Measurements from ENCODE around the gene IL3. TPM values are rescaled to one million over a fixed set of nuclear protein-coding genes. Genes with fewer than 3 reads are reported as not detected.
A peak's percentile ranks its signal among the peaks of the same experiment; 100 is the strongest.

The IL3 gene, protein sequence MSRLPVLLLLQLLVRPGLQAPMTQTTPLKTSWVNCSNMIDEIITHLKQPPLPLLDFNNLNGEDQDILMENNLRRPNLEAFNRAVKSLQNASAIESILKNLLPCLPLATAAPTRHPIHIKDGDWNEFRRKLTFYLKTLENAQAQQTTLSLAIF
- 1 to 10 TPM in 1 of 2 donors, under 1 TPM in 1; 0.32 to 9.0 TPM for total RNA-seq

- Mint-ChIP-seq H3K4me1 (peaks cover 35% of the 10 kb centered on the region), H3K36me3 (ENCODE audit: low read depth) (no peaks in the 10 kb centered on the region), H3K4me3 (no peak within 1 kb of the TSS), H3K9me3 (no peaks in the 10 kb centered on the region), H3K27ac (peak within 1 kb of the TSS; percentile 17), H3K27me3 (no peaks in the 10 kb centered on the region)
- no peak for ATAC-seq (replicated peaks)
Measured at GRCh38 chr5:132060501-132061161, at the start of gene IL3. TSS of gene IL3 (plus strand) at chr5:132060655. CDS start at chr5:132060707, 52 bp downstream.

GRCh38 chr5:132010989-132011621, 49.4 kb upstream of the IL3 start:
- Mint-ChIP-seq H3K27ac (no peak overlapping the region), H3K27me3 (peaks cover 16% of the 10 kb centered on the region), H3K4me1 (peaks cover 16% of the 10 kb centered on the region), H3K9me3 (no peaks in the 10 kb centered on the region), H3K4me3 (peak overlapping the region; percentile 75), H3K36me3 (ENCODE audit: low read depth) (no peaks in the 10 kb centered on the region)
- ATAC-seq (replicated peaks) = no peak

DNA sequence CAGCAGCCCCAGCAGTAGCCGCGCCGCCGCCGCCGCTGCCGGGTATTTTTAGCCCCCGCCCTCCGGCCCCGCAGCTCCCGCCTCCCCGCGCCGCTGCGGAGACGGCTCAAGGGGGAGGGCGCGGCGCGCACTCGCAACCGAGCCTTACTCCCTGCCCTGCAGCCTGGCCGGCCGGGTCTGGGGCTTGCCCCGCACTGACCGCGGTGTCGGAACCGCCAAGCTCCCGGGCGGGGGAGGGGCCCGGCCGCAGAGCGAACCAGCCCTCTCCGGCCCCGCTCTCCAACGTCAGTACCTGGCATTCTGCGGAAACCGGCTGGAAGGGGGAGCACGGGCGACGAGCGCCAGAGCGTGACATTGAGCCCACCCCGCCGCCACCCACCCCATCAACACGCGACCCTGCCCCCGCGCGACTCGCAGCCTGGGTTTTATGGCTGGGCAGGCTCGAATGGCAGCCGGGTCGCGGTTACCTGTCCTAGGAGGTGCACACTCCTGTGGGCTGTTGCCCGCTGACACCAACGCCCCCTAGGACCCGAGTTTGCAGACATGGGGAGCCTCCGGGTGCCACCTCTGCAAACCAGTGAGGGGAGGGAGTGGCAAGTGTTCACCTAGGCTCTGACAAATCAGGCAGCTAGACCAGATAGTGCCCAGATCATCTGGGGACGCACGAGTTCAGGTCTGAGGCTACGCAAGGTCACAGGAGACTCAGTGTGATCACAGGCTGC, 48.7 kb upstream of the IL3 start, which contains the start of gene ACSL6:
TSS of gene ACSL6 (minus strand) at position 37 of the 722 bp plus-strand sequence. CDS start 105 bp downstream, outside the sequence.
- H3K4me1 Mint-ChIP-seq = peaks cover 19% of the 10 kb centered on the region
- no peak within 1 kb of the TSS for H3K27ac Mint-ChIP-seq
- H3K9me3 Mint-ChIP-seq = no peaks in the 10 kb centered on the region
- H3K36me3 Mint-ChIP-seq (ENCODE audit: low read depth) = no peaks in the 10 kb centered on the region
- peak within 1 kb of the TSS; percentile 75 for H3K4me3 Mint-ChIP-seq
- peak; percentile 55 for ATAC-seq (replicated peaks)
- H3K27me3 Mint-ChIP-seq = peaks cover 19% of the 10 kb centered on the region

GRCh38 chr5:132012371-132013005, 48.0 kb upstream of the IL3 start:
- peaks cover 19% of the 10 kb centered on the region for H3K4me1 Mint-ChIP-seq
- peak overlapping the region; percentile 33 for H3K4me3 Mint-ChIP-seq
- no peaks in the 10 kb centered on the region for H3K9me3 Mint-ChIP-seq
- ATAC-seq (replicated peaks) = no peak
- peaks cover 19% of the 10 kb centered on the region for H3K27me3 Mint-ChIP-seq
- no peaks in the 10 kb centered on the region for H3K36me3 Mint-ChIP-seq (ENCODE audit: low read depth)
- H3K27ac Mint-ChIP-seq = no peak overlapping the region

DNA sequence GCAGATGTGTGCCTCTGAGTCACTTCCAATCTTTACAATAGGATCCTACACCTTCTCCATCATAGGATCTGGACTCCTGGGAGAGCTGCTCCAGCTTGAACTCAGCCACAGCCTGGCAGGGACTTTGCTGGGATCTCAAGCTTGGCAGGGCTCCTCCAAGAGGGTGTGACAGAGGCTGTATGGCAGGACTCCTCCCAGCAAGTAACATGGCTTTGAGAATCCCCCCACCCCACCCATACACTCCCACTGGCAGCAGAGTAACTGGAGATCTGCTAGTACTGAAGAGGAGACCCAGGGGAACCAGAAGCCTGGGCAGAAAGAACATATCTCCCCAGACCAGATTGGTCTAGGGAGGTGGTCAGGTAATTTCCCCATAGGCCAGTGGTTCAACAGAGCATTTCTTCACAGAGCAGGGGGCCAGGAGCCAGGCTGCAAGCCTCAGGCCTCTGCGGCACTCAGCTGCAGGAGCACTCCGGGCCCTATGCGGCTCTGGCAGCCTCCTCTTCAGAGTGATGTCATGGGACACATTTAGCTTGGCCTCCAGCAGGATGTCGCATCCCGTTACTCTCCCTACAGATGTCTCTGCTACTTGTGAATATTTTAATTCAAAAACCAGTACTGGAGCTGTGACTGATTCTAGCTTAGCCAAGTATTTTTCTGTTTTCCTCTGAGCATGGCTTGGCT, 47.3 kb upstream of the IL3 start:
- Mint-ChIP-seq H3K27me3 (peaks cover 19% of the 10 kb centered on the region), H3K4me1 (peaks cover 24% of the 10 kb centered on the region), H3K27ac (no peak overlapping the region), H3K9me3 (no peaks in the 10 kb centered on the region), H3K36me3 (ENCODE audit: low read depth) (no peaks in the 10 kb centered on the region), H3K4me3 (no peak overlapping the region)
- ATAC-seq (replicated peaks) = no peak

DNA sequence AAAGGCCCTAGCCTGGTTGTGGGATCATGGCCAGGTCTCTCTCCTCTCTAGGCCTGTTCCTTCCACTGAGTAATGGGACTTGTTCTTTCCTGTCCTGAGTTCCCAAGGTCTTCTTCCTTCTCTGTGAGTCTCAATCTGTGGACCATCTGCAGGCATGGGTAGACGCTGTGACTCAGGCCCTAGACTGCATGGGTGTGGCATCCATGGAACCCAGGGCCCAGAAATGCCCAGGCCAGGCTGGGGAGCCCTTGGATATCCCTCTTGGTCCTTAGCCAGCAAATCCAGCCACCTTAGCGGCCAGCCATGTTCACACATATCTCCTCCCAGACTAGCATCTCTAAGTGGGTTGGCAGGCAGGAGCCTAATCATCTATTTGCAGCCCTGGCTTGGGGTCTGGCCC, 46.7 kb upstream of the IL3 start:
- Mint-ChIP-seq H3K4me3 (no peak overlapping the region), H3K27ac (no peak overlapping the region), H3K27me3 (peaks cover 19% of the 10 kb centered on the region), H3K4me1 (peaks cover 21% of the 10 kb centered on the region), H3K9me3 (no peaks in the 10 kb centered on the region), H3K36me3 (ENCODE audit: low read depth) (no peaks in the 10 kb centered on the region)
- no peak for ATAC-seq (replicated peaks)

DNA sequence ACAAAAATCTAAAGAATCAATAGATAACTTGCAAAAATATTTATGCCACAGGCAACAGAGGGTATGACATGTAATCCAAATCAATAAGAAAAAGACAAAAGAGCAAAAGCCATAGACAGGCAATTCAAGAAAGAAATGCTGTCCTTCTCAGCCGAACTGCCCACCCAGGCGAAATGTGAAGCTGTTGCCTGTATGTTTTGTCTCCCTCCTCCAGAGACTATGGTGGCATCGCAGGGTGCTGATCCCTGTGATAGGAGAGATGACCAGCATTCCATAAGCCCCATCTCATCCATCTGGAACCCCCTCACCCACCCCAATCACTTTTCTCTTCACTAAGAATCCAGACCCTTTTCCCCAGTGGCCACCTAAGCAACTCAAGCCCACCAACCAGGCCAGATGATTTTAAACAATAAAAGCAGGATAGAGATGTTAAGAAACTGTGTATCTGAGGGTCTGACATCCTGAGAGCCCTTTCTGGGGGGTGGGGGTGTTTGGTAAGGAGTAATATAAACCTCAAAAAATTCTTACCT, 43.7 kb upstream of the IL3 start:
- no peak for ATAC-seq (replicated peaks)
- Mint-ChIP-seq H3K36me3 (ENCODE audit: low read depth) (no peaks in the 10 kb centered on the region), H3K4me3 (no peak overlapping the region), H3K27ac (no peak overlapping the region), H3K9me3 (no peaks in the 10 kb centered on the region), H3K27me3 (peaks cover 12% of the 10 kb centered on the region), H3K4me1 (peaks cover 31% of the 10 kb centered on the region)

GRCh38 chr5:132017316-132017715, 43.1 kb upstream of the IL3 start:
- peaks cover 33% of the 10 kb centered on the region for H3K4me1 Mint-ChIP-seq
- no peak overlapping the region for H3K27ac Mint-ChIP-seq
- H3K27me3 Mint-ChIP-seq = peaks cover 11% of the 10 kb centered on the region

DNA sequence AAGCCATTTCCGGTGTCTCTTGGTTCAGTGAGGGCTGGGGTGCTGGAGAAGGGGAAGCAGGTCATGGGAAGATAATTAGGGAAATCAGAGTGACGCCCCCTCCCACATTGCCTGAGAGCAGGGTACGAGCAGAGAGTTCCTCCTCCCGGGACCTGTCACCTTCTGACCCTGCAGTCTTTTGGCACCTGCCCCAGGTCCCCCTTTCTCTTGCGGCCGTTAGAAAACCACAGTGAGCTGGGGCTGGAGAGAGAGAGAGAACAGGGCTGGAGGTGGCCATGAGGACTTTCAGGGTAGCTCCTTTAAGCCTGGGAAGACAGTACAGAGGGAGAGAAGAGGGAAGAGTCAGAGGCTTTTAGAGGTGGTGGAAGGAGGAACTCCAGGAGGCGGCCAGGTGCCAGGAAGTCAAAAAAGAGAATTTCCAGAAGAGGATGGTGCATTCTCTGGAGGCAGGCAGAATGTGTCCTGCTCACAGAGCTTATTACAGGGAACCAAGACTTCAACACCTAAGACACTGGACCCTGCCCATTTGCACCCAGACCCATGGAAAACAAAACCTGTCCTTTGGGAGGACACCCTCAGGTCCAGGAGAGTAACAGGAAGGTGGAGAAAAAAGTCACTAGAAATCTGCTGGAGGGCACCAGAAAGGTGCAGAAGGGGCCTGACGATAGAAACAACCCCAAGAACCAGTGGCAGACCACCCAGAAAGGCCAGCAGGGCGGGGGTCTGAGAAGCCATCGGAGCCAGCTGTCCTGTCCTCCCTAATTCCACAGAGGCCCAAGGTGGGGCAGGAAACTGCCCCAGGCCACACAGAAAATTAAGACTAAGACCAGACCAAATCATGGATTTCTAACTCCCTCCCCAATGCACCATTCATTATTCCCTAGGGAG, 42.5 kb upstream of the IL3 start:
- Mint-ChIP-seq H3K27ac (no peak overlapping the region), H3K4me3 (no peak overlapping the region), H3K27me3 (peaks cover 7% of the 10 kb centered on the region), H3K4me1 (peaks cover 39% of the 10 kb centered on the region), H3K36me3 (ENCODE audit: low read depth) (no peaks in the 10 kb centered on the region), H3K9me3 (no peaks in the 10 kb centered on the region)
- no peak for ATAC-seq (replicated peaks)

More at GRCh38 chr5:132017316-132017715, 43.1 kb upstream of the IL3 start:
- H3K9me3 Mint-ChIP-seq = no peaks in the 10 kb centered on the region
- H3K36me3 Mint-ChIP-seq (ENCODE audit: low read depth) = no peaks in the 10 kb centered on the region
- no peak overlapping the region for H3K4me3 Mint-ChIP-seq
- no peak for ATAC-seq (replicated peaks)

GRCh38 chr5:132019337-132019736, 41.1 kb upstream of the IL3 start:
- Mint-ChIP-seq H3K27me3 (peaks cover 3% of the 10 kb centered on the region), H3K27ac (peak overlapping the region; percentile 94), H3K4me1 (peaks cover 44% of the 10 kb centered on the region), H3K9me3 (no peaks in the 10 kb centered on the region), H3K36me3 (ENCODE audit: low read depth) (no peaks in the 10 kb centered on the region), H3K4me3 (peak overlapping the region; percentile 34)
- ATAC-seq (replicated peaks) = peak; percentile 5

DNA sequence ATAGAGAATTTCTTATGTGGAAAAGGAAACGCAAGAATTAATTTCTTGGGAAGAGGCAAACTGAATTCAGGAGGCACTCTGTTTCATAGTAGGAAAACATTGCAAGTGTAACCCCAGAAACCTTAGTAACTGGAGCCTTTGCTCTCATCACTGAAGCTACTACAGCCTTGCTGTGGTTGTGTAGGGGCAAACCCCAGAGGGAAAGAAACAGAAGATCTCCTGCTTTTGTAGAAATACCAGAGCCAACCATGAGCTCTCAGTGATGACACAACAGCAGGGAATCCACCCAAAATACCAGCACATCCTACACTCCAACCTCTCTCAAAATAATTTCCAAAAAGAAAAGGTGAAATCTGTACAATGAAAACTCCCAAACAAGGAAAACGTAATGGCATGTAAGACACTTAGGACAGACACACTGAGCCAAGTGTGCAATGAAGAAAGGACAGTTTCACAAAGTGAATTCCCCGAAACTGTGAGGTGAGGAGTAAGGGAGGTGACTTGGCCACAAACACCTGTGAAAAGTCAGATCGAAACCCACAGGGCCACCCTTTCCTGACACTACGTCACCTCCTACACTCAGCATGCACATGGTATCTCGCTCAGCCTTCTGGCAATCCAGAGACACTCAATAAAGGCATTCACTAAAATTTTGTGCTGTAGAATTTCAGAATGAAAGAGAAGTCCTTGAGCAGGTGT, 40.4 kb upstream of the IL3 start:
- peak; percentile 89 for ATAC-seq (replicated peaks)
- Mint-ChIP-seq H3K27ac (peak overlapping the region; percentile 94), H3K36me3 (ENCODE audit: low read depth) (no peaks in the 10 kb centered on the region), H3K4me1 (peaks cover 44% of the 10 kb centered on the region), H3K27me3 (peaks cover 3% of the 10 kb centered on the region), H3K4me3 (peak overlapping the region; percentile 38), H3K9me3 (no peaks in the 10 kb centered on the region)

DNA sequence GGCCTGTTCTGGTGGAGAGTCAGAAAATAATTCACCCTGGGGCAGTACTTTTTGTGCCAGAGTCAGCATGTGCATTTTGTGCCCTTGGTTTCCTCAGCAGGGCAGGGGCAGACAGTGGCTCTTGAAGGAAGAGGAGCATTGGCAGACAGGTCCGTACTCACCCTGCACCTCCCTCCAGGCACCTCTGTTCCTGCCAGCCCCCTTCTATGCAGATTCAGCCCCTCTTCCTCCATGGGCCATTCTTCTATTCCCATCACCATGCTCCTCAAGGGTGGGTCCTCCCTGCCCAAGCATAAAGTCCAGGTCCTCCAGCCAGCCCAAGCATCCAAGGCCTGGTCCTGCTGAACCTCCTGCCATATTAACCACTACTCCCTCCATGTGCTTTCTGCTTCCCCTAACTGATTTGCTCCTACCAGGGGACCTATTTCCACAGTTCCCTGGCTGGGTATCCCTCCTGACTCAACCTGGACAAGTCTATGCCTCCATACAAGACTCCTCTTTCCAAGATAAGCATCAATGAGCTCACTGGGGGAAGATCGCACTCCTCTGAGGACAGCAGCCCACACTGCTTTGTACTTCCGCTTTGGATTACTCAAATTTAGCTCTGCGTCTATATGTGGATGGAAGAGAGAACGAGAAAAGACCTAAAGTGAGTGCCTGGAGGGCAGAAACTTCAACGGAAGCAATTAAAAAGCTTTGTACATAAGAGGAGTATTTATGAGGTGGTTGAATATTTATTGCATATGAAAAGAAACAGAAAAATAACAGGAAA, 39.7 kb upstream of the IL3 start:
- Mint-ChIP-seq H3K4me1 (peaks cover 44% of the 10 kb centered on the region), H3K27me3 (peaks cover 3% of the 10 kb centered on the region), H3K9me3 (no peaks in the 10 kb centered on the region), H3K4me3 (peak overlapping the region; percentile 38), H3K36me3 (ENCODE audit: low read depth) (no peaks in the 10 kb centered on the region), H3K27ac (peak overlapping the region; percentile 94)
- peak; percentile 12 for ATAC-seq (replicated peaks)

Data from activated T-helper 17 cell treated with anti-CD3 and anti-CD28 coated beads, Interleukin-2, amount 50 U/mL, for 72 hours (primary cell).